DMS79 (cell line): Measurements from ENCODE around the gene LATS1.
"Not testable (repeated sequence)": the region's sequence is repeated elsewhere in the genome, so short reads cannot be mapped to it uniquely, and the experiment has no call there.

Source experiments
- DNase-seq: peaks from one replicate; lab custom pipeline; 2025; lab: John Stamatoyannopoulos, UW

Gene LATS1

GRCh38 chr6:149728499-149729234 lies 10.8 kb upstream of the LATS1 start:
- DNase-seq, result no peak

GRCh38 chr6:149727793-149728498 lies 10.0 kb upstream of the LATS1 start:
- no peak for DNase-seq

DNA sequence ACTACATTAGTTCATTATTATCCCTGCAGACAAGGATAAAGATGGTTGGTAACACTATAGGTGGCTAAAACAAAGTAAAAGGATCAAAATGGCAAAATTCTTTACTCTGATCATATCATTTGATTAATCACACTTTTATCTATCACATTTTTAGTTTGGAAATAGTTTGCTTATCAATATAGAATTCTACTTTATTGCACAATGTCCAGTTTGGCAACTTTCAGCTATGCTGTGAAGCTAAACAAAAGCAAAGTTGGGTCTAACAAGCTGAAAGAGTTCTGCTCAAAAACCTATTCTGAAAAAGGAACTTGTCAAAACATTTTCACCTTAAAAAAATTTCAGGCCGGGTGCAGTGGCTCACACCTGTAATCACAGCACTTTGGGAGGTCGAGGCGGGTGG lies 7.9 kb upstream of the LATS1 start:
- no peak for DNase-seq

GRCh38 chr6:149723771-149724417 lies 6.0 kb upstream of the LATS1 start:
- DNase-seq, result no peak

GRCh38 chr6:149723262-149723661 lies 5.4 kb upstream of the LATS1 start:
- no peak for DNase-seq

- DNase-seq, result no peak
Observed at GRCh38 chr6:149719531-149719930, 1.6 kb upstream of the LATS1 start.

GRCh38 chr6:149717255-149717587 lies 680 bp downstream of the LATS1 start:
- no peak for DNase-seq

- DNase-seq, result no peak
Observed at GRCh38 chr6:149716181-149716963, 1.5 kb downstream of the LATS1 start.

DNA sequence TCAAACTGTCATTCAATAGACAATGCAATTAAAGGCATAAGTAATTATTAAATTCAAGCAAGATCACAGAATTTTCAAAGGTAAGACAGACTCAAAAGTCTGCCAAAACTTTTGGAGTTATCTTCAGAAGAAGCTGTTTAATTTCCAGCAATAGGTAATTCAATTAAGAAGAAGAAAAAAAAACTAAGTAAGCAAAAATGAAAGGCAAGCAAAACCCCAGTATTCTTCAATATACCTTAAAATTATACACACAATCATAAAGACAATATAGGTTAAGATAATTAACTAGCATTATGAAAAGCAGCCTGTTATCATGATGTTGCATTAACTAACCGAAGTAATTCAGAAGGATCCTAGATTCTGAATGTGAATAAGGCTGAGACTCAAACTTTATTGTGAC lies 3.5 kb downstream of the LATS1 start:
- no peak for DNase-seq

- no peak for DNase-seq
Observed at GRCh38 chr6:149711711-149712110, 6.2 kb downstream of the LATS1 start.

DNA sequence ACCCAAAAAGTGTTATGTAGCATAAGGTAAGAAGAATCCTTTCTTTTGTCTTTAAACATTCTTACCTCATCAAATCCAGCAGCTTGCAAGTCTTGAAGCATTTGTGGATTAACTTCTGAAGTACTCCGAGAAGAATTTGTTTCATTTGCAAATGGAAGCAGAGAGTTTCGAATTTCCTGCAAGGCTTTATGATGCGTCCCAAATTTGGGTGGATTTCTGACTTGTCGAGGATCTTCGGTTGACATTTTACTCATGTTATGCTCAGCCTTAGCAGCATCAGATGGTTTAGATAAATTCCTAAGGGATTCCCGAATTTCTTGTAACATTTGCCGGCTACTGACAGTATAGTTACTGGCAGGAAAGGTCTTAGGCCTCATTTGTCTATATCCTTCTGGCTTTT lies 16.2 kb downstream of the LATS1 start:
- DNase-seq, result no peak

DNA sequence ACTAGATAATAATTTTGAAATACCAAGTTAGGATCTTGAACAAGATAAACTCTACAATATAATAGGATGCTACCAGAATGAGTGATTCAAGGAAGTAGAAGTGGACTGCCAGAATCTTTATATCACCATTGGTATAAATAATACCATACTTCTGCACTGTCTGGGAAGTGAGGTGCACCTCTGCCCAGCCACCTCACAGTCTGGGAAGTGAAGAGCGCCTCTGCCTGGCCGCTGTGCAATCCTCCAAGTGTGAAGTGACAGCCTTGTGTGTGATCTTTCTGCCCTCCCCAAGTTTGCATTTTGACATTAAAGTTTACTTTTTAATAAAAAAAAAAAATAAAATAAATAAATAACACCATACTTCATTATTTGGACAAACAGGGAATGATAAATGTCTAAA lies 18.8 kb downstream of the LATS1 start:
- no peak for DNase-seq

GRCh38 chr6:149698175-149698574 lies 19.7 kb downstream of the LATS1 start:
- DNase-seq, result no peak

GRCh38 chr6:149696901-149697300 lies 21.0 kb downstream of the LATS1 start:
- no peak for DNase-seq

GRCh38 chr6:149694921-149695320 lies 23.0 kb downstream of the LATS1 start:
- no peak for DNase-seq

DNA sequence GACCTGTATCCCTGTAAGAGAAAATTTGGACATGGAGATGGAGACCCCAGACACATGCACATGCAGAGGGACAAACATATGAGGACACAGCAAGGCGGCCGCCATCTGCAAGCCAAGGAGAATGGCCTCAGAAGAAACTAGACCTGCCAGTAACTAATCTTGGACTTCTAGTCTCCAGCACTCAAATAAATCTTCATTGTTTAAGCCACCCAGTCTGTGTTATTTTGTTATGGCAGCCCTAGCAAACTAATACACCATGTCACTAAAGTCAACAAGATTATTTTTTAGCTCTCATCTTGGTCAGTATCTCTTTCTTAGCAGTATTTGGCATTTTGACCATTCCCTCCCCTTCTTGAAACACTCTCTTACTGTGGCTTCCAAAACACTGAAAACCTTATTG lies 26.7 kb downstream of the LATS1 start:
- no peak for DNase-seq

DNA sequence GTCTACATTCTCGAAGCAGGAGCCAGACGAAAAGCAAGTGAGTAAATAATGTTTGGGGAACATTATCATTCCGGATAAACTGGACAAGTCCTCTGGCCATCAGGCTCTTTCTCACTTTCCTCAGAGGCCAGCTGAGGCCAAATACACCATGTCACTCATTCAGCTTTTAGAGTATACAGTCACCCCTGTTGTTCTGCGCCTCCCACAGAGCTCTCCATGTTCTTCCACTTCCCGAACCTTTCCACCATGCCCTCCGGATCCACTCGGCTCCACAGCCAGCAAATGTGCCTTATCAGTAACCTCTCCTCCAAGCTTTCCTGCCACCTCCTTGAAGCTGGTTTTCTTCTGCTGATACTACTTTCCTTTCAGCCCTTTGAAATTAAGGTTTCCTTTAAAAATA lies 31.7 kb downstream of the LATS1 start:
- DNase-seq, result no peak

GRCh38 chr6:149683256-149683859 lies 34.5 kb downstream of the LATS1 start:
- no peak for DNase-seq

GRCh38 chr6:149681845-149682244 lies 36.1 kb downstream of the LATS1 start:
- not testable (repeated sequence) for DNase-seq

- DNase-seq, result no peak
Observed at GRCh38 chr6:149681209-149681608, 36.7 kb downstream of the LATS1 start.

DNA sequence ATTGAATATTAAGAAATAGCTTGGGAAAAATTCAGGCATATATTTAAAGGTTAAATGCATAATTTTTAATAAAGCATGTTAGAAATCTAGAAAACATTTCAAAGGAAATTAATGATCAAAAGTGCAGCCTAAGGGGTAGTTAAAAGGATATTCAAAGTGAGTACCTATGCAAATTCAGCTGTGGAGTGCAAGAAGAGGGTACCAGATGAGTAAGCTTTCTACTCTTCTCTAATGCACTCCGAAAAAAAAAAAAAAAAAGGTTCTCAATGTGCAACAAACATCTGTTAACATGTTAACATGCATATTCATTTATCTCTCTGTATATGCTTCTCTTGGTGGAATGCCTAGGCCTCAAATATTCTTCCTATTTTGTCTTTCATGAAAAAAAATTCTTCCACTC lies 37.4 kb downstream of the LATS1 start:
- no peak for DNase-seq

DNA sequence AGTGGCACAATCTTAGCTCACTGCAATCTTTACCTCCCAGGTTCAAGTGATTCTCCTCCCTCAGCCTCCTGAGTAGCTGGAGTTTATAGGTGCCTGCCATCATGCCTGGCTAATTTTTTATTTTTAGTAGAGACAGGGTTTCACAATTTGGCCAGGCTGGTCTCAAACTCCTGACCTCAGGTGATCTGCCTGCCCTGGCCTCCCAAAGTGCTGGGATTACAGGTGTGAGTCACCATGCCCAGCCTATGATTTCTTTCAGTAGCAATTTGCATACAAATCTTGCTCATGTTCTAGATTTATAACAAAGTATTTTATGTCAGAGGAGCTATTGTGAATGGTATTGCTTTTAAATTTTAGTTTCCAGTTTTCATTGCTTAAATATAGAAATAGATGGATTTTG lies 45.6 kb downstream of the LATS1 start:
- DNase-seq, result not testable (repeated sequence)
